Fibroblast of villous mesenchyme (primary cell): Measurements from ENCODE around the gene N4BP2. TPM values are rescaled to one million over a fixed set of nuclear protein-coding genes. Genes with fewer than 3 reads are reported as not detected.
A peak's percentile ranks its signal among the peaks of the same experiment; 100 is the strongest.

Source experiments
- DNase-seq: peaks from one replicate; pipeline ENCODE4 v3.0.0-alpha.2; 2010; ENCODE audit warnings: low read depth
- H3K4me3 ChIP-seq: 2 replicates; pipeline ENCODE4 v1.5.1; 2011; ENCODE audit warnings: low read depth, mild to moderate bottlenecking, low read length
- total RNA-seq: library from RNA; depleted of rRNA; stranded (reverse); fragments of >200 nt; gene quantifications from 2 replicates; pipeline ENCODE4 v1.2.3, GENCODE V29; 2012
- TF ChIP-seq, protein P1 (sequence below): IDR thresholded peaks from 2 replicates; pipeline ENCODE4 v1.5.1; 2012; ENCODE audit warnings: low read depth, mild to moderate bottlenecking, low read length; ENCODE audit not compliant: insufficient read depth

The N4BP2 gene
- total RNA-seq, 1 donor: 8.2 TPM

DNA sequence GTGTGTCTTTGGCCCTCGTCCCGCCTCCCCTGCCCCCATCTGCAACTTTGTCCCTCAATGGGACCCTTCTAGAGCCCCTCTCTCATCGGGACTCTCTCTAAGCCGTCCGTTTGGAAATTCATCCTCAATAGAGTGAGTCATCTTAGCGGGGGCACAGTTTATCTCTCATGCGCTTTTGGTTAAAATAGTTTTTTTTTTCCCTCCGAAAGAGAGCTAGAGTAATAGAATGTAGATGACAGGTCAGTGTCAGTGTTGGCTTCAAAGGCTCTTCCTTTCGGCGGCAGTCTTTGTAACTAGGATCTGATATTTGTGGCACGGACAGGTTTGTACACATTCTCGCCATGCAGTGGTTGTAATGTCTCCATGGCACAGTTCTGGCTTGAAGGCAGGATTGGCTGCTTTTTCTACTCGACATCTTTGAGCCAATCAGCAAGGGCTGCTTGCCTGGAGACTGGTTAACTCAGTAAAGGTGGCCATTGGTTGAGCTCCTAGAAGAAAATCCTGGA is 989 bp downstream of the N4BP2 start:
- DNase-seq: peak; percentile 96
- TF ChIP-seq, protein P1, sequence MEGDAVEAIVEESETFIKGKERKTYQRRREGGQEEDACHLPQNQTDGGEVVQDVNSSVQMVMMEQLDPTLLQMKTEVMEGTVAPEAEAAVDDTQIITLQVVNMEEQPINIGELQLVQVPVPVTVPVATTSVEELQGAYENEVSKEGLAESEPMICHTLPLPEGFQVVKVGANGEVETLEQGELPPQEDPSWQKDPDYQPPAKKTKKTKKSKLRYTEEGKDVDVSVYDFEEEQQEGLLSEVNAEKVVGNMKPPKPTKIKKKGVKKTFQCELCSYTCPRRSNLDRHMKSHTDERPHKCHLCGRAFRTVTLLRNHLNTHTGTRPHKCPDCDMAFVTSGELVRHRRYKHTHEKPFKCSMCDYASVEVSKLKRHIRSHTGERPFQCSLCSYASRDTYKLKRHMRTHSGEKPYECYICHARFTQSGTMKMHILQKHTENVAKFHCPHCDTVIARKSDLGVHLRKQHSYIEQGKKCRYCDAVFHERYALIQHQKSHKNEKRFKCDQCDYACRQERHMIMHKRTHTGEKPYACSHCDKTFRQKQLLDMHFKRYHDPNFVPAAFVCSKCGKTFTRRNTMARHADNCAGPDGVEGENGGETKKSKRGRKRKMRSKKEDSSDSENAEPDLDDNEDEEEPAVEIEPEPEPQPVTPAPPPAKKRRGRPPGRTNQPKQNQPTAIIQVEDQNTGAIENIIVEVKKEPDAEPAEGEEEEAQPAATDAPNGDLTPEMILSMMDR: no peak
- H3K4me3 ChIP-seq: peak overlapping the region; percentile 80

DNA sequence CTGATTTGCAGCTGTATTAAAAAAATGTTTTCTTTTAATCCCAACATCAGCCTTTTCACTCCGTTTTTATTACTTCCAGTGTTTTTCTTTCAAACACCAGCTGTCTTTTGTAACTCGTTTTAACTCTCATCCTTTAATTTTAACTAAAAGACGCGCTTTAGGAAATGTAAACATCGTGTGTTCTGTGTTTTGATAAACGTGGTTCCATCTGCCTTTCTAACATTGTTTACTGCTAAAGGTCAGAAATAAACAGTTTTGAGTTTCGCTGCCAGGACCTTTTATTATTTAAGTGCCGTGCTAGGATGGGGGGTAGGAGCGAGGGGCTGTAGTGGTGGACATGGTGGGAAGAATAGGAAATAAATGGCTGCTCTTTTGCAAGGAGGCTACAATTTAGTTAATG is 1.5 kb downstream of the N4BP2 start:
- TF ChIP-seq, protein P1: no peak
- no peak for DNase-seq
- peak overlapping the region; percentile 80 for H3K4me3 ChIP-seq

GRCh38 chr4:40058854-40059253 is 2.2 kb downstream of the N4BP2 start:
- DNase-seq: no peak
- TF ChIP-seq, protein P1: no peak
- peak overlapping the region; percentile 80 for H3K4me3 ChIP-seq

DNA sequence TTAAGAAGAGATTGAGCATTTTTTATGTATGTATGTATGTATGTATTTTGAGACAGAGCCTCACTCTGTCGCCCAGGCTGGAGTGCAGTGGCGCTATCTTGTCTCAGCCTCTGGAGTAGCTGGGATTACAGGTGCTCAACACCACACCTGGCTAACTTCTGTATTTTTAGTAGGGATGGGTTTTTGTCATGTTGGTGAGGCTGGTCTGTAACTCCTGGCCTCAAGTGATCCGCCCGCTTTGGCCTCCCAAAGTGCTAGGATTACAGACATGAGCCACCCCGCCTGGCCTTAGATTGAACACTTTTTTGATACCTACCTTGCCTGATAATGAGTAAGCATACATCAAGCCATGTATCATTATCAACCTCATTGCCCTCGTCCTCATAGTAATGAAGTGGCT is 2.7 kb downstream of the N4BP2 start:
- H3K4me3 ChIP-seq: no peak overlapping the region
- TF ChIP-seq, protein P1: no peak

GRCh38 chr4:40065010-40065409 is 8.4 kb downstream of the N4BP2 start:
- TF ChIP-seq, protein P1: no peak
- no peak for DNase-seq
- H3K4me3 ChIP-seq: no peak overlapping the region

More for the DNA sequence above, 2.7 kb downstream of the N4BP2 start:
- DNase-seq: no peak

- no peak overlapping the region for H3K4me3 ChIP-seq
- no peak for DNase-seq
- TF ChIP-seq, protein P1: no peak
Observed at GRCh38 chr4:40066651-40067050, 10.0 kb downstream of the N4BP2 start.

DNA sequence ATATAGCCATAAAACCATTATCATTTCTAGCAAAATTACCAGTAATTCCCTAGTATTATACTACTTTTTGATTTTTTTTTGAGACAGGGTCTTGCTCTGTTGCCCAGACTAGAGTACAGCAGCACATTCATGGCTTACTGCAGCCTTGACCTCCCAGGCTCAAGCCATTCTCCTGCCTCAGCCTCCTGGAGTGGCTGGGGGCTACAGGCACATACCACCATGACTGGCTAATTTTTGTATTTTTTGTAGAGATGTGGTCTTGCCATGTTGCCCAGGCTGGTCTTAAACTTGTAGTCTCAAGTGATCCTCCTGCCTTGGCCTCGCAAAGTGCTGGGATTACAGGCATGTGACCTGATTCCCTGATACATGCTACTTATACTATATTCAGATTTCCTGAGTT is 13.7 kb downstream of the N4BP2 start:
- TF ChIP-seq, protein P1: no peak

More for the DNA sequence above, 13.7 kb downstream of the N4BP2 start:
- no peak overlapping the region for H3K4me3 ChIP-seq
- DNase-seq: no peak
